Astrocyte of the spinal cord (primary cell): Measurements from ENCODE around the gene ENPP4.
"Not testable (repeated sequence)": the region's sequence is repeated elsewhere in the genome, so short reads cannot be mapped to it uniquely, and the experiment has no call there.

Experiments
- DNase-seq: peaks from one replicate; pipeline ENCODE4 v3.0.0; 2011; ENCODE audit warnings: low read depth, low spot score
- H3K4me3 ChIP-seq: 2 replicates; pipeline ENCODE4 v1.5.1; 2011; ENCODE audit warnings: low read depth, mild to moderate bottlenecking, low read length, moderate library complexity
- CTCF ChIP-seq: IDR thresholded peaks from 2 replicates; pipeline ENCODE4 v1.5.1; 2012; ENCODE audit warnings: low read depth, mild to moderate bottlenecking, low read length, inconsistent platforms
- in situ Hi-C: cut with HindIII; loops from 2 replicates; pipeline ENCODE4 v1.10.0; 2017; ENCODE audit warnings: low sequenced_read_pairs

The ENPP4 gene

DNA sequence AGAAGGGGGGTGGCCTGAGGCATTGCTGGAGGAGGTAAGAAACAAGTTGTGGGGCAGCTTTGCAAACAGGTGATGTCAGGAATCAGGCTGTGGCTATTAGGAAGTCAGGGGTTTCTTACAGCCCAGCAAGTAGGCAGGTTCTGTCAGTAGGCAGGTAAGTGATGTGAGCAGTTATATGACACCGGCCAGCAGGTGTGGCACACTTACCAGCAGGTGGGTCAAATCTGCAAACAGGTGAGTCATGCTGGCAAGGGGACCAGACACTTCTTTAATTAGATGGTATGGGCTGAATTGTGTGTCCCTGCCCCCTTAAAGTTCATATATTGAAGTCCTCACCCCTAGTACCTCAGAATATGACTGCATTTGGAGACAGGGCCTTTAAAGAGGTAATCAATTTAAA lies 16.4 kb upstream of the ENPP4 start:
- no peak for DNase-seq
- in situ Hi-C loops, result no loop called here
- H3K4me3 ChIP-seq, result no peak overlapping the region
- TF ChIP-seq CTCF, result no peak

DNA sequence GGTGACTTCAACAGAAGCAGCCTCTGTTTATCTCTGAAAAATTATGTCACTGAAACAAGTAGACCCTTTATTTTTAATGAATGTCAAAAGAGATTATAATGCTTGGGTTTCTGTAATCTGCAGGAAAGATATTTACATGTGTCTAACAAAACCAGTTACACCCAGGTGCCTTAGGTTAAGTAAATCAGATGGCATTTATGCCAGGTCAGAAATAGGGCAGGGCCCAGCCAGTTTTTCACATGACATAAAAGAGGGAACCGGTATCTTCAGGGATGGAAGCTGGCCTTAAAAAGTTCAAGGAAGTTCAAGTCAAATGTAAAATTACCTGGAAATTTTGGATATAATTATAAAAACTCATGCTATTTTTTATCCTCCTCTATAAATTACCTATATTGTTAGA lies 14.2 kb upstream of the ENPP4 start:
- no peak overlapping the region for H3K4me3 ChIP-seq
- DNase-seq, result no peak
- TF ChIP-seq CTCF, result no peak
- in situ Hi-C loops, result no loop called here

- in situ Hi-C loops, result no loop called here
These were observed 13.5 kb upstream of the ENPP4 start for GRCh38 chr6:46116289-46116688.

DNA sequence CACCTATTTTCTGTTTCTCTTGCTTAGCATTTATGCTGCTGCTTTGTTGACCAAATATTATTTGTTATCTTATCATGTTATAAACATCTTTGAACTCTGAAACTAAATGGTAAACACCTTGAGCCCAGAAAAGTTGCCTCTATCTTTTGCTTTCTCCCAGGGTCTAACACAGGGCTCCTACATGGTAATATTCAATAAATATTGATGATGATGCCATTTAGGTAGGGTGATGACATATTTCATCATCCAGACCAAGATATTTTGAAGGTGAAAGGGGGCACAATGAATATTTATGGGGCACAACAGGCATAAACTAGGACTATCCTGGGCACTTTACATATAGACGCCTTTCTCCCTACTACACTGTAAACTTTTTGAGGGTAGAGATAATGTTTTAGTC lies 11.6 kb upstream of the ENPP4 start:
- DNase-seq, result no peak
- in situ Hi-C loops, result no loop called here
- no peak for TF ChIP-seq CTCF
- H3K4me3 ChIP-seq, result no peak overlapping the region

More at GRCh38 chr6:46116289-46116688, 13.5 kb upstream of the ENPP4 start:
- no peak for TF ChIP-seq CTCF
- no peak overlapping the region for H3K4me3 ChIP-seq
- no peak for DNase-seq

DNA sequence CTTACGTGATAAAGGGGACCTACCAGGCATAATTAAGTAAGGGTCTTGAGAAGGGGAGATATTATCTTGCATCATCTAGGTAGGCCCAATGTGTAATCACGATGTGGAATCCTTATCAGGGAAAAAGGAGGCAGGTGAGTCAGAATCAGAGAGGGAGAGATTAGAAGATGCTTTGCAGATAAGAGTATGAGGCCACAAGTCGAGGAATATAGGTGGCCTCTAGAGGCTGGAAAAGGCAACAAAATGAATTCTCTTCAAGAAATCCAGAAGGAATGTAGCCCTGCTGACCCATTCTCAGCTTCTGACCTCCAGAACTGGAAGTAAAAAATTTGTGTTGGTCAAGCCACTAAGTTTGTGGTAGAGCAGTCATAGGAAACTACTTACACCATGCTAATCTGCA lies 11.0 kb upstream of the ENPP4 start:
- DNase-seq, result no peak
- no peak overlapping the region for H3K4me3 ChIP-seq
- in situ Hi-C loops, result no loop called here
- no peak for TF ChIP-seq CTCF

DNA sequence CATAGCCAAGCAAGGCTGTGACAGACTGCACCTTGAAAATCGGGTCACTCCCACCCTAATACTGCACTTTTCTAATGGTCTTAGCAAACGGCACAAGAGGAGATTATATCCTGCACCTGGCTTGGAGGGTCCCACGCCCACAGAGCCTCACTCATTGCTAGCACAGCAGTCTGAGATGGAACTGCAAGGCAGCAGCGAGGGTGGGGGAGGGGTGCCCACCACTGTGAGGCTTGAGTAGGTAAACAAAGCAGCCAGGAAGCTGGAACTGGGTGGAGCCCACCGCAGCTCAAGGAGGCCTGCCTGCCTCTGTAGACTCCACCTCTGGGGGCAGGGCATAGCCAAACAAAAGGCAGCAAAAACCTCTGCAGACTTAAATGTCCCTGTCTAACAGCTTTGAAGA lies 10.1 kb upstream of the ENPP4 start:
- DNase-seq, H3K4me3 ChIP-seq, in situ Hi-C loops: not testable (repeated sequence)

GRCh38 chr6:46128476-46128875 lies 1.3 kb upstream of the ENPP4 start:
- TF ChIP-seq CTCF, result no peak
- in situ Hi-C loops, result no loop called here
- no peak overlapping the region for H3K4me3 ChIP-seq
- DNase-seq, result no peak
